ENCODE data around the gene DOCK2. TPM values are rescaled to one million over a fixed set of nuclear protein-coding genes. Genes with fewer than 3 reads are reported as not detected.

The DOCK2 gene
- total and polyA plus RNA-seq, 2 donors (not counting 3 experiments of a cell fraction or from before 2014, with no cell fraction given): 0.62 to 4.8 TPM

GRCh38 chr5:170012622-170013021 lies 375.5 kb downstream of the DOCK2 start:
- no peaks in the 10 kb centered on the region for H3K36me3 ChIP-seq (ENCODE audit: control insufficient read depth in 2 of 2, extremely low read depth in 1 of 2, insufficient read depth in 2 of 2, low read length in 2 of 2)
- H3K27me3 ChIP-seq (ENCODE audit: control insufficient read depth in 2 of 2, insufficient read depth in 2 of 2, low read length in 2 of 2): peaks cover 8 to 13% of the 10 kb centered on the region in 2 experiments
- H3K4me3 ChIP-seq (replicated peaks in 1 of 3; ENCODE audit: insufficient read depth in 1 of 3, low read depth in 1 of 3, low read length in 3 of 3): no peak overlapping the region
- dilution Hi-C loops (cut with MboI; ENCODE audit: extremely low pct_ligation_motif_present, low sequenced_read_pairs): no loop called here
- no peaks in the 10 kb centered on the region for H4K20me1 ChIP-seq (replicated peaks; ENCODE audit: control insufficient read depth, extremely low read depth, insufficient read depth, low read length)
- no peak for DNase-seq (ENCODE audit: low read depth, low spot score)
- intact Hi-C loops (cut with micrococcal nuclease): no loop called here
- BruUV-seq (replicated peaks): no TSS peak
- no peak overlapping the region for H3K4me2 ChIP-seq (ENCODE audit: insufficient read depth, low read length)
- no peaks in the 10 kb centered on the region for H3K9me3 ChIP-seq (replicated peaks; ENCODE audit: control insufficient read depth, insufficient read depth, low read length)
- no peaks in the 10 kb centered on the region for H3K79me2 ChIP-seq (ENCODE audit: control insufficient read depth, insufficient read depth, low read length)
- FAIRE-seq: no peak
- ChIA-PET POLR2A (no interaction called here), CTCF (no interaction called here)
- H3K4me1 ChIP-seq (ENCODE audit: control insufficient read depth, extremely low read depth, insufficient read depth, low read length): no peaks in the 10 kb centered on the region
- H2AFZ ChIP-seq (ENCODE audit: low read depth, low read length): no peak overlapping the region
- H3K27ac ChIP-seq (ENCODE audit: insufficient read depth, low read depth, low read length): no peak overlapping the region
- TF ChIP-seq POLR2AphosphoS5 (IDR thresholded peaks at IDR 0.05; ENCODE audit: insufficient read depth, low read depth, low read length) (no peak), EZH2 (IDR thresholded peaks at IDR 0.05; ENCODE audit: borderline replicate concordance, low read depth, low read length, severe bottlenecking) (peak; percentile 4), GATA2 (IDR thresholded peaks at IDR 0.05; ENCODE audit: insufficient read depth, insufficient read length, low read depth, low read length) (no peak), CTCF (IDR thresholded peaks at IDR 0.05; ENCODE audit: extremely low read depth in 1 of 2, insufficient read depth in 1 of 2, low read depth in 1 of 2, low read length in 2 of 2) (no peak), MYC (IDR thresholded peaks at IDR 0.05; ENCODE audit: low read depth, low read length) (no peak)
- no peaks in the 10 kb centered on the region for H3K9me1 ChIP-seq (replicated peaks; ENCODE audit: control insufficient read depth, extremely low read depth, insufficient read depth, low read length)
- H3K9ac ChIP-seq (replicated peaks; ENCODE audit: extremely low read depth, insufficient read depth, low read length): no peak overlapping the region

- Histone ChIP-seq H3K27ac (ENCODE audit: insufficient read depth, low read depth, low read length) (no peak overlapping the region), H4K20me1 (replicated peaks; ENCODE audit: control insufficient read depth, extremely low read depth, insufficient read depth, low read length) (no peaks in the 10 kb centered on the region), H3K9me3 (replicated peaks; ENCODE audit: control insufficient read depth, insufficient read depth, low read length) (no peaks in the 10 kb centered on the region), H3K9ac (replicated peaks; ENCODE audit: extremely low read depth, insufficient read depth, low read length) (no peak overlapping the region), H3K79me2 (ENCODE audit: control insufficient read depth, insufficient read depth, low read length) (no peaks in the 10 kb centered on the region), H3K4me1 (ENCODE audit: control insufficient read depth, extremely low read depth, insufficient read depth, low read length) (no peaks in the 10 kb centered on the region), H3K27me3 (ENCODE audit: control insufficient read depth in 2 of 2, insufficient read depth in 2 of 2, low read length in 2 of 2) (peaks cover 9 to 15% of the 10 kb centered on the region in 2 experiments), H3K4me3 (replicated peaks in 1 of 3; ENCODE audit: insufficient read depth in 1 of 3, low read depth in 1 of 3, low read length in 3 of 3) (no peak overlapping the region), H2AFZ (ENCODE audit: low read depth, low read length) (no peak overlapping the region), H3K4me2 (ENCODE audit: insufficient read depth, low read length) (no peak overlapping the region), H3K36me3 (ENCODE audit: control insufficient read depth in 2 of 2, extremely low read depth in 1 of 2, insufficient read depth in 2 of 2, low read length in 2 of 2) (no peaks in the 10 kb centered on the region), H3K9me1 (replicated peaks; ENCODE audit: control insufficient read depth, extremely low read depth, insufficient read depth, low read length) (no peaks in the 10 kb centered on the region)
- FAIRE-seq (no peak), DNase-seq (ENCODE audit: low read depth, low spot score) (no peak)
- dilution Hi-C loops (cut with MboI; ENCODE audit: extremely low pct_ligation_motif_present, low sequenced_read_pairs) (no loop called here), intact Hi-C loops (cut with micrococcal nuclease) (no loop called here)
- POLR2A ChIA-PET: no interaction called here
- CTCF ChIA-PET: interaction anchor here (1.0 kb wide), 1 partner anchor 39 kb away, joined by 3 read pairs; no protein-coding TSS in a partner anchor
- no peak for TF ChIP-seq FOS (IDR thresholded peaks at IDR 0.05; ENCODE audit: borderline replicate concordance, insufficient read depth, low read length)
- no peak for TF ChIP-seq CTCF (IDR thresholded peaks at IDR 0.05; ENCODE audit: extremely low read depth in 1 of 2, insufficient read depth in 1 of 2, low read depth in 1 of 2, low read length in 2 of 2)
- TF ChIP-seq MYC (IDR thresholded peaks at IDR 0.05; ENCODE audit: low read depth, low read length): no peak
- no peak for TF ChIP-seq POLR2A (IDR thresholded peaks at IDR 0.05; ENCODE audit: low read depth, low read length)
- TF ChIP-seq GATA2 (IDR thresholded peaks at IDR 0.05; ENCODE audit: insufficient read depth, insufficient read length, low read depth, low read length): no peak
- TF ChIP-seq POLR2AphosphoS5 (IDR thresholded peaks at IDR 0.05; ENCODE audit: insufficient read depth, low read depth, low read length): no peak
- no peak for TF ChIP-seq JUN (IDR thresholded peaks at IDR 0.05; ENCODE audit: borderline replicate concordance, insufficient read depth, insufficient read length, low read depth)
- TF ChIP-seq, protein P1, sequence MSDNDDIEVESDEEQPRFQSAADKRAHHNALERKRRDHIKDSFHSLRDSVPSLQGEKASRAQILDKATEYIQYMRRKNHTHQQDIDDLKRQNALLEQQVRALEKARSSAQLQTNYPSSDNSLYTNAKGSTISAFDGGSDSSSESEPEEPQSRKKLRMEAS (IDR thresholded peaks at IDR 0.05; ENCODE audit: insufficient read depth, insufficient read length): no peak
- TF ChIP-seq EZH2 (IDR thresholded peaks at IDR 0.05; ENCODE audit: borderline replicate concordance, low read depth, low read length, severe bottlenecking): no peak
- no TSS peak for BruUV-seq (replicated peaks)
Measured at GRCh38 chr5:170020423-170020822, 383.3 kb downstream of the DOCK2 start.
